NT2/D1 (cell line): Measurements from ENCODE around the gene DPY19L3.

Experiments used
- SUZ12 ChIP-seq: IDR thresholded peaks from 2 replicates; pipeline ENCODE4 v1.6.1; 2011; ENCODE audit not compliant: insufficient read length, insufficient read depth; ENCODE audit errors: extremely low read depth
- YY1 ChIP-seq: IDR thresholded peaks from 2 replicates; pipeline ENCODE4 v1.6.1; 2011; ENCODE audit not compliant: insufficient read length, insufficient read depth
- ZNF274 ChIP-seq: IDR thresholded peaks from 2 replicates; pipeline ENCODE4 v1.6.1; 2011; ENCODE audit warnings: mild to moderate bottlenecking, low read depth, low read length

GRCh38 chr19:32530773-32531172 lies 125.2 kb downstream of the DPY19L3 start:
- TF ChIP-seq ZNF274 (no peak), YY1 (no peak), SUZ12 (no peak)
